H9 (cell line): ENCODE measurements around the gene BRD7. TPM values are rescaled to one million over a fixed set of nuclear protein-coding genes. Genes with fewer than 3 reads are reported as not detected.
A peak's percentile ranks its signal among the peaks of the same experiment; 100 is the strongest.

Experiments used
- DNase-seq: peaks from one replicate; pipeline ENCODE4 v3.0.0-alpha.2; 2017
- H2AFZ ChIP-seq: one replicate; pipeline ENCODE4 v1.6.1; 2013; ENCODE audit warnings: mild to moderate bottlenecking, low read length, control low read depth, moderate library complexity
- H2AK5ac ChIP-seq: 2 replicates; pipeline ENCODE4 v1.6.1; 2013; ENCODE audit warnings: low read length, control low read depth, mixed read lengths; ENCODE audit not compliant: insufficient read length
- H2BK120ac ChIP-seq: one replicate; pipeline ENCODE4 v1.6.1; 2013; ENCODE audit warnings: low read depth, mild to moderate bottlenecking, low read length, control low read depth, inconsistent platforms; ENCODE audit not compliant: poor library complexity, severe bottlenecking
- H2BK12ac ChIP-seq: 2 replicates; pipeline ENCODE4 v1.6.1; 2013; ENCODE audit warnings: low read length, control low read depth, mixed read lengths, low read depth; ENCODE audit not compliant: insufficient read length
- H2BK15ac ChIP-seq: 2 replicates; pipeline ENCODE4 v1.6.1; 2013; ENCODE audit warnings: low read depth, low read length, control low read depth
- H2BK20ac ChIP-seq: one replicate; pipeline ENCODE4 v1.6.1; 2013; ENCODE audit warnings: low read depth, mild to moderate bottlenecking, low read length, control low read depth, inconsistent platforms; ENCODE audit not compliant: poor library complexity, severe bottlenecking
- H2BK5ac ChIP-seq: 2 replicates; pipeline ENCODE4 v1.6.1; 2013; ENCODE audit warnings: low read length, control low read depth, mixed read lengths; ENCODE audit not compliant: insufficient read length
- H3K14ac ChIP-seq: 2 replicates; pipeline ENCODE4 v1.6.1; 2013; ENCODE audit warnings: low read length, control low read depth; ENCODE audit not compliant: insufficient read depth
- H3K18ac ChIP-seq: 2 replicates; pipeline ENCODE4 v1.6.1; 2013; ENCODE audit warnings: low read depth, mild to moderate bottlenecking, mixed read lengths, low read length, control low read depth; ENCODE audit not compliant: insufficient read length
- H3K23ac ChIP-seq: 2 replicates; pipeline ENCODE4 v1.6.1; 2013; ENCODE audit warnings: low read length, control low read depth, mixed read lengths, low read depth; ENCODE audit not compliant: insufficient read length
- H3K23me2 ChIP-seq: 2 replicates; pipeline ENCODE4 v1.6.1; 2013; ENCODE audit warnings: low read depth, mild to moderate bottlenecking, mixed read lengths, low read length, control low read depth; ENCODE audit not compliant: insufficient read length, poor library complexity, severe bottlenecking
- H3K27ac ChIP-seq: 2 replicates; pipeline ENCODE4 v1.5.1; 2013; ENCODE audit warnings: low read length, control low read depth, mixed read lengths, low read depth; ENCODE audit not compliant: insufficient read length
- H3K27me3 ChIP-seq: 2 replicates; pipeline ENCODE4 v1.6.1; 2013; ENCODE audit warnings: low read length, control low read depth, inconsistent platforms; ENCODE audit not compliant: insufficient read depth
- H3K4ac ChIP-seq: 2 replicates; pipeline ENCODE4 v1.6.1; 2013; ENCODE audit warnings: low read depth, mild to moderate bottlenecking, control low read depth, inconsistent platforms, low read length, moderate library complexity
- H3K4me1 ChIP-seq: 2 replicates; pipeline ENCODE4 v1.6.1; 2013; ENCODE audit warnings: low read length, control low read depth, inconsistent platforms; ENCODE audit not compliant: insufficient read depth
- H3K4me2 ChIP-seq: 2 replicates; pipeline ENCODE4 v1.6.1; 2013; ENCODE audit warnings: low read length, control low read depth, mixed read lengths; ENCODE audit not compliant: insufficient read length, insufficient read depth
- H3K56ac ChIP-seq: 2 replicates; pipeline ENCODE4 v1.6.1; 2013; ENCODE audit warnings: low read depth, mild to moderate bottlenecking, mixed read lengths, low read length, control low read depth; ENCODE audit not compliant: insufficient read length
- H3K79me1 ChIP-seq: 2 replicates; pipeline ENCODE4 v1.6.1; 2013; ENCODE audit warnings: low read depth, mild to moderate bottlenecking, moderate library complexity, low read length, control low read depth, inconsistent platforms; ENCODE audit not compliant: insufficient read depth, poor library complexity, severe bottlenecking
- H3K79me2 ChIP-seq: 2 replicates; pipeline ENCODE4 v1.6.1; 2013; ENCODE audit warnings: low read length, control low read depth, inconsistent platforms; ENCODE audit not compliant: insufficient read depth
- H3K9ac ChIP-seq: 2 replicates; pipeline ENCODE4 v1.6.1; 2013; ENCODE audit warnings: low read length, control low read depth, mixed read lengths; ENCODE audit not compliant: insufficient read length; ENCODE audit errors: extremely low read depth
- H3K9me3 ChIP-seq: one replicate; pipeline ENCODE4 v1.6.1; 2013; ENCODE audit warnings: low read depth, low read length, inconsistent platforms; ENCODE audit not compliant: control insufficient read depth
- H3T11ph ChIP-seq: one replicate; pipeline ENCODE4 v1.6.1; 2013; ENCODE audit warnings: mild to moderate bottlenecking, low read length, control low read depth, inconsistent platforms
- H4K20me1 ChIP-seq: one replicate; pipeline ENCODE4 v1.6.1; 2013; ENCODE audit not compliant: control insufficient read depth, insufficient read length, insufficient read depth
- H4K5ac ChIP-seq: 2 replicates; pipeline ENCODE4 v1.6.1; 2013; ENCODE audit warnings: low read depth, mild to moderate bottlenecking, mixed read lengths, low read length, control low read depth; ENCODE audit not compliant: insufficient read length
- H4K8ac ChIP-seq: replicated peaks from 2 replicates; pipeline ENCODE4 v1.6.1; 2013; ENCODE audit warnings: low read length, control low read depth, mixed read lengths, low read depth; ENCODE audit not compliant: insufficient read length
- H4K91ac ChIP-seq: 2 replicates; pipeline ENCODE4 v1.6.1; 2013; ENCODE audit warnings: low read depth, mild to moderate bottlenecking, moderate library complexity, mixed read lengths, low read length, control low read depth; ENCODE audit not compliant: insufficient read length
- H3K27ac Mint-ChIP-seq, 3 experiments: 2 replicates in 2 of 3; 3 replicates in 1 of 3; pipeline ENCODE4 v1.8.0; 2020 to 2021; ENCODE audit warnings: mixed read lengths in 3 of 3, mild to moderate bottlenecking in 1 of 3, moderate library complexity in 1 of 3
- H3K27me3 Mint-ChIP-seq: 2 replicates; pipeline ENCODE4 v1.8.0; 2021; ENCODE audit warnings: low read depth, mild to moderate bottlenecking, moderate library complexity, mixed read lengths
- H3K36me3 Mint-ChIP-seq, 3 experiments: 2 replicates in 2 of 3; 3 replicates in 1 of 3; pipeline ENCODE4 v1.8.0; 2020 to 2021; ENCODE audit warnings: low read depth in 3 of 3, mixed read lengths in 3 of 3; ENCODE audit not compliant: insufficient read depth in 1 of 3
- H3K4me1 Mint-ChIP-seq, 2 experiments: 2 replicates each; pipeline ENCODE4 v1.8.0; 2020; ENCODE audit warnings: mixed read lengths in 2 of 2
- H3K4me3 Mint-ChIP-seq, 2 experiments: 2 replicates in 1 of 2; 3 replicates in 1 of 2; pipeline ENCODE4 v1.8.0; 2020 to 2021; ENCODE audit warnings: mild to moderate bottlenecking in 2 of 2, mixed read lengths in 2 of 2, moderate library complexity in 1 of 2
- H3K9me3 Mint-ChIP-seq, 2 experiments: 2 replicates in 1 of 2; 3 replicates in 1 of 2; pipeline ENCODE4 v1.8.0; 2020; ENCODE audit warnings: mild to moderate bottlenecking in 2 of 2, mixed read lengths in 2 of 2, moderate library complexity in 1 of 2
- CTCF ChIP-seq: fragments of 200-600 bp; sonication (generic); conservative IDR thresholded peaks from 3 replicates; pipeline ENCODE4 v1.8.0; 2021; ENCODE audit warnings: antibody characterized with exemption, mild to moderate bottlenecking
- WGBS: extraction: QIAGEN DNeasy Blood & Tissue Kit; methylation state at CpG from one replicate; pipeline ENCODE4 v1.1.7; 2013; ENCODE audit warnings: missing lambda C conversion rate, low lambda C conversion rate, mixed read lengths; ENCODE audit not compliant: insufficient read length; ENCODE audit errors: extremely low coverage; 5-methylcytosine and 5-hydroxymethylcytosine counted together
- total RNA-seq: library from RNA; stranded (reverse); gene quantifications from 2 replicates; pipeline ENCODE4 v1.2.1, GENCODE V29; 2021

Gene BRD7
- total RNA-seq, 1 experiment from 2014 or later, result 112 TPM

- Mint-ChIP-seq H3K4me1 (no peaks in the 10 kb centered on the region), H3K36me3 (no peaks in the 10 kb centered on the region), H3K27me3 (no peaks in the 10 kb centered on the region), H3K27ac (no peak overlapping the region), H3K9me3 (no peaks in the 10 kb centered on the region), H3K4me3 (no peak overlapping the region)
- Histone ChIP-seq H3K18ac (no peak overlapping the region), H3K27ac (no peak overlapping the region), H3T11ph (no peak overlapping the region), H3K9ac (no peak overlapping the region), H2BK12ac (no peak overlapping the region), H4K91ac (no peak overlapping the region), H2BK15ac (no peak overlapping the region), H3K23me2 (no peaks in the 10 kb centered on the region), H3K14ac (0 out of 2 replicates have a peak overlapping the region, but pooled peaks have one; percentile 53), H3K4ac (no peak overlapping the region), H4K20me1 (no peaks in the 10 kb centered on the region), H2AFZ (no peak overlapping the region), H3K79me1 (no peaks in the 10 kb centered on the region), H3K4me2 (no peak overlapping the region), H2BK5ac (no peak overlapping the region), H4K8ac (no peak overlapping the region), H2AK5ac (no peak overlapping the region), H3K56ac (no peak overlapping the region), H4K5ac (no peak overlapping the region), H3K9me3 (no peaks in the 10 kb centered on the region), H3K79me2 (no peaks in the 10 kb centered on the region), H2BK120ac (no peak overlapping the region), H2BK20ac (no peak overlapping the region), H3K4me1 (no peaks in the 10 kb centered on the region), H3K23ac (no peak overlapping the region), H3K27me3 (no peaks in the 10 kb centered on the region)
- TF ChIP-seq CTCF, result no peak
- DNase-seq, result peak; percentile 13
- WGBS, result no CpG with 5 or more reads among the region's 25 CpGs
Measured at GRCh38 chr16:50304467-50305440, 64.0 kb downstream of the BRD7 start.
